PC-3 (cell line): ENCODE data around the gene EVL. TPM values are rescaled to one million over a fixed set of nuclear protein-coding genes. Genes with fewer than 3 reads are reported as not detected.

Experiments used
- ATAC-seq: fragments of 200-7000 bp; cut with Tn5 transposase; 2 replicates; pipeline ENCODE4 v1.9.1; 2020; ENCODE audit warnings: mild to moderate bottlenecking, moderate library complexity
- BruUV-seq: library from RNA; stranded (reverse); fragments of 400-500 nt; replicated peaks from 2 replicates; lab custom pipeline; 2021; lab: Mats Ljungman, UMichigan
- CTCF ChIA-PET: fragments of 300-600 bp; sonication (Branson Sonifier 250); formaldehyde crosslinking; loops from one replicate; lab custom pipeline; 2022; ENCODE audit warnings: antibody characterized with exemption; lab: Charles Lee
- POLR2A ChIA-PET: fragments of 300-600 bp; sonication (Branson Sonifier 250); formaldehyde crosslinking; loops from one replicate; lab custom pipeline; 2022; ENCODE audit warnings: antibody characterized with exemption; ENCODE audit not compliant: unreplicated experiment; lab: Charles Lee
- DNase-seq: peaks from one replicate; pipeline ENCODE4 v3.0.0-alpha.2; 2015
- H2AFZ ChIP-seq: fragments of 300-600 bp; sonication (generic); 2 replicates; pipeline ENCODE4 v1.6.0; 2016; ENCODE audit warnings: antibody characterized with exemption, low read length
- H3F3A ChIP-seq: fragments of 300-600 bp; sonication (generic); one replicate; pipeline ENCODE4 v1.6.0; 2017; ENCODE audit warnings: antibody characterized with exemption, low read length, control low read depth, mild to moderate bottlenecking; ENCODE audit not compliant: unreplicated experiment
- H3K27ac ChIP-seq: fragments of 300-600 bp; sonication (generic); 2 replicates; pipeline ENCODE4 v1.5.1; 2016; ENCODE audit warnings: mild to moderate bottlenecking, low read length
- H3K27me3 ChIP-seq: fragments of 300-600 bp; sonication (generic); 2 replicates; pipeline ENCODE4 v1.6.1; 2016; ENCODE audit warnings: low read length, mixed read lengths
- H3K36me3 ChIP-seq: fragments of 300-600 bp; sonication (generic); 2 replicates; pipeline ENCODE4 v1.6.1; 2016; ENCODE audit warnings: low read depth, mixed run types, low read length, mixed read lengths
- H3K4me1 ChIP-seq: fragments of 300-600 bp; sonication (generic); 2 replicates; pipeline ENCODE4 v1.5.1; 2016; ENCODE audit warnings: low read length; ENCODE audit not compliant: insufficient read depth
- H3K4me2 ChIP-seq: fragments of 300-600 bp; sonication (generic); 2 replicates; pipeline ENCODE4 v1.6.0; 2016; ENCODE audit warnings: low read length
- H3K4me3 ChIP-seq: fragments of 300-600 bp; sonication (generic); 2 replicates; pipeline ENCODE4 v1.5.1; 2016; ENCODE audit warnings: mild to moderate bottlenecking, low read length, mixed read lengths
- H3K79me2 ChIP-seq: fragments of 300-600 bp; sonication (generic); 2 replicates; pipeline ENCODE4 v1.6.1; 2017; ENCODE audit warnings: low read length, mixed read lengths
- H3K9ac ChIP-seq: fragments of 300-600 bp; sonication (generic); 2 replicates; pipeline ENCODE4 v1.6.0; 2016; ENCODE audit warnings: mild to moderate bottlenecking, low read length
- H3K9me2 ChIP-seq: fragments of 300-600 bp; sonication (generic); replicated peaks from 2 replicates; pipeline ENCODE4 v1.6.1; 2016; ENCODE audit warnings: mixed run types, low read length, mixed read lengths
- H3K9me3 ChIP-seq: fragments of 300-600 bp; sonication (generic); 2 replicates; pipeline ENCODE4 v1.6.1; 2016; ENCODE audit warnings: low read length, mixed read lengths
- H4K20me1 ChIP-seq: fragments of 300-600 bp; sonication (generic); 2 replicates; pipeline ENCODE4 v1.6.1; 2016; ENCODE audit warnings: low read length, mixed read lengths
- EZH2phosphoT487 ChIP-seq: fragments of 300-600 bp; sonication (generic); IDR thresholded peaks from 2 replicates; pipeline ENCODE4 v1.6.1; 2018; ENCODE audit warnings: mild to moderate bottlenecking, antibody characterized with exemption, low read length, borderline replicate concordance
- intact Hi-C: fragments of 100-400 bp; cut with micrococcal nuclease; formaldehyde crosslinking; loops from 2 replicates; pipeline ENCODE4 v1.9.0; 2023
- microRNA-seq: library from miRNA; unstranded; fragments of <30 nt; microRNA quantifications from one replicate; pipeline ENCODE4 v1.1.0, GENCODE V29; 2020; ENCODE audit not compliant: unreplicated experiment
- total RNA-seq: library from RNA; depleted of rRNA; stranded (reverse); fragments of >200 nt; gene quantifications from 2 replicates; pipeline ENCODE4 v1.2.3, GENCODE V29; 2014; rRNA removed
- TF ChIP-seq, protein P1 (sequence below): fragments of 300-600 bp; sonication (generic); conservative IDR thresholded peaks from 2 replicates; pipeline ENCODE4 v1.5.1; 2017; ENCODE audit warnings: antibody characterized with exemption, low read depth, mild to moderate bottlenecking, low read length

Gene EVL
- total RNA-seq, 1 experiment from 2014 or later: 26.5 TPM

DNA sequence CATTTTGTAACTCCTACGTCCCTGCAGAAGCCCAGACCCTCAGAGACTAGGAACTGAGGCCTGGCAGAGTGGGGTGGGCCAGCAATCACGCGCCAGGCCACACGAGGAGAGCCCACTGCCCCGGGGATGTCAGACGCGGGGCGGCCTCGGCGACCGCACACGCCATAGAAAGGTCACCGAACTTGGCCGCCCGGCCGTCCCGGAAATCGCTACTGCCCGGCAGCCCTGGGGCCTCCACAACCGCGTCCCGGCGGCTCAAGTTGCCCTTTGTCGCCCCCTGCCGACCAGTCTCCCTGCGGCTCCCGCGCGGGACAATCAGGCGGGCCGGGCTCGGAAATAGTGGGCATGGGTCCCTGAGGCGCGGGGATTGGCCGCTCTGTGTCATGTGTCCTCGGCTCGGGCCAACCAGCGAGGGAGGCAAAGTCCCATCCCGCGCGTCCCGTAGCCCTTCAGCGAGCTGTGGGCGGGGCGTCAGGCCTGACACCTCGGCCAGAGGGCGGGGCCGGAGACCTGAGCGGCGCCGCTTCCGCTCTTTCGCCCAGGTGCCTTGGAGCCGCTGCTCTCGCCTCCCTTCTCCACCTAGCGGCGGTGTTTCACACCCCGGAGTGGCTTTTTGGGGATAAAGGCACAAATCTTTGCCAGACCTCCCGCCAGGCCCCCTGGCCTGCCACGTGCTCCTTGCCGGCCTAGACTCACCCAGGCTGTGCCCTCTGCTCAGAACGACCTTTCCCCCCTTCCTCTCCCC is 127.6 kb downstream of the EVL start:
- H3F3A ChIP-seq: no peaks in the 10 kb centered on the region
- H4K20me1 ChIP-seq: no peaks in the 10 kb centered on the region
- intact Hi-C loops: loop anchor here (2.0 to 5.0 kb wide), 5 partner anchors 84 to 210 kb away; partner anchors contain the start of gene WDR25
- peak overlapping the region; percentile 66 for H3K4me3 ChIP-seq
- ChIA-PET POLR2A (no interaction called here), CTCF (interaction anchor here (0.5 to 1.1 kb wide), 9 partner anchors 9 to 563 kb away, joined by 3 to 9 read pairs (median 4); partner anchors contain the start of gene DEGS2)
- DNase-seq: peak; percentile 99
- peak overlapping the region; percentile 93 for H3K4me2 ChIP-seq
- ATAC-seq: peak; percentile 99
- BruUV-seq: no TSS peak
- H3K36me3 ChIP-seq: no peaks in the 10 kb centered on the region
- no peaks in the 10 kb centered on the region for H3K9me3 ChIP-seq
- TF ChIP-seq, protein P1, sequence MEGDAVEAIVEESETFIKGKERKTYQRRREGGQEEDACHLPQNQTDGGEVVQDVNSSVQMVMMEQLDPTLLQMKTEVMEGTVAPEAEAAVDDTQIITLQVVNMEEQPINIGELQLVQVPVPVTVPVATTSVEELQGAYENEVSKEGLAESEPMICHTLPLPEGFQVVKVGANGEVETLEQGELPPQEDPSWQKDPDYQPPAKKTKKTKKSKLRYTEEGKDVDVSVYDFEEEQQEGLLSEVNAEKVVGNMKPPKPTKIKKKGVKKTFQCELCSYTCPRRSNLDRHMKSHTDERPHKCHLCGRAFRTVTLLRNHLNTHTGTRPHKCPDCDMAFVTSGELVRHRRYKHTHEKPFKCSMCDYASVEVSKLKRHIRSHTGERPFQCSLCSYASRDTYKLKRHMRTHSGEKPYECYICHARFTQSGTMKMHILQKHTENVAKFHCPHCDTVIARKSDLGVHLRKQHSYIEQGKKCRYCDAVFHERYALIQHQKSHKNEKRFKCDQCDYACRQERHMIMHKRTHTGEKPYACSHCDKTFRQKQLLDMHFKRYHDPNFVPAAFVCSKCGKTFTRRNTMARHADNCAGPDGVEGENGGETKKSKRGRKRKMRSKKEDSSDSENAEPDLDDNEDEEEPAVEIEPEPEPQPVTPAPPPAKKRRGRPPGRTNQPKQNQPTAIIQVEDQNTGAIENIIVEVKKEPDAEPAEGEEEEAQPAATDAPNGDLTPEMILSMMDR: peak; percentile 76
- TF ChIP-seq EZH2phosphoT487: no peak
- H2AFZ ChIP-seq: peak overlapping the region; percentile 97
- H3K27me3 ChIP-seq: no peaks in the 10 kb centered on the region
- H3K9me2 ChIP-seq: no peaks in the 10 kb centered on the region
- peak overlapping the region; percentile 38 for H3K27ac ChIP-seq
- H3K79me2 ChIP-seq: no peaks in the 10 kb centered on the region
- peak overlapping the region; percentile 88 for H3K9ac ChIP-seq
- H3K4me1 ChIP-seq: peaks cover 12% of the 10 kb centered on the region

Small RNAs within 50 kb of the gene (microRNA-seq; reads per million reads assigned to microRNA genes)
- gene MIR151B (29.3 reads per million, percentile 50 among the genes with 10 or more reads in this experiment), gene MIR342 (404 reads per million, percentile 77 among the genes with 10 or more reads in this experiment)

Other genes starting within 250 kb of the EVL start
- 1.6 and 5.4 TPM in 2 replicates for gene DEGS2, start 94.2 kb downstream of the EVL start, total RNA-seq
- 64.1 and 88.4 TPM in 2 replicates for gene YY1, start 173.7 kb downstream of the EVL start, total RNA-seq
- gene SLC25A29, start 241.0 kb downstream of the EVL start, total RNA-seq: 52.8 and 53.9 TPM in 2 replicates